GM21515 (cell line): ENCODE measurements around the gene HS3ST2.
"Not testable (repeated sequence)": the region's sequence is repeated elsewhere in the genome, so short reads cannot be mapped to it uniquely, and the experiment has no call there.

Experiments used
- ATAC-seq: cut with Tn5 transposase; IDR thresholded peaks from one replicate; pipeline ENCODE4 v1.9.1; 2021; ENCODE audit not compliant: unreplicated experiment

Gene HS3ST2

GRCh38 chr16:22874394-22874793 is 60.4 kb downstream of the HS3ST2 start:
- no peak for ATAC-seq

GRCh38 chr16:22878955-22879354 is 65.0 kb downstream of the HS3ST2 start:
- ATAC-seq: no peak

- ATAC-seq: no peak
Measured at GRCh38 chr16:22879466-22879865, 65.5 kb downstream of the HS3ST2 start.

GRCh38 chr16:22882981-22883380 is 69.0 kb downstream of the HS3ST2 start:
- ATAC-seq: no peak

- no peak for ATAC-seq
Measured at GRCh38 chr16:22885951-22886350, 72.0 kb downstream of the HS3ST2 start.

GRCh38 chr16:22886927-22887326 is 73.0 kb downstream of the HS3ST2 start:
- ATAC-seq: no peak

GRCh38 chr16:22887445-22887844 is 73.5 kb downstream of the HS3ST2 start:
- no peak for ATAC-seq

- no peak for ATAC-seq
Measured at GRCh38 chr16:22888791-22889190, 74.8 kb downstream of the HS3ST2 start.

- no peak for ATAC-seq
Measured at GRCh38 chr16:22890976-22891375, 77.0 kb downstream of the HS3ST2 start.

GRCh38 chr16:22897184-22897583 is 83.2 kb downstream of the HS3ST2 start:
- no peak for ATAC-seq

- ATAC-seq: no peak
Measured at GRCh38 chr16:22898131-22898530, 84.2 kb downstream of the HS3ST2 start.

GRCh38 chr16:22898874-22899348 is 84.9 kb downstream of the HS3ST2 start:
- ATAC-seq: no peak

- not testable (repeated sequence) for ATAC-seq
Measured at GRCh38 chr16:22899567-22899966, 85.6 kb downstream of the HS3ST2 start.

- ATAC-seq: no peak
Measured at GRCh38 chr16:22900863-22901262, 86.9 kb downstream of the HS3ST2 start.

GRCh38 chr16:22901563-22901962 is 87.6 kb downstream of the HS3ST2 start:
- ATAC-seq: no peak

GRCh38 chr16:22903716-22904115 is 89.8 kb downstream of the HS3ST2 start:
- ATAC-seq: no peak

GRCh38 chr16:22912654-22913053 is 98.7 kb downstream of the HS3ST2 start:
- no peak for ATAC-seq

- no peak for ATAC-seq
Measured at GRCh38 chr16:22915003-22915402, 101.0 kb downstream of the HS3ST2 start.

GRCh38 chr16:22923491-22923890 is 109.5 kb downstream of the HS3ST2 start:
- no peak for ATAC-seq

- no peak for ATAC-seq
Measured at GRCh38 chr16:22924492-22924891, 110.5 kb downstream of the HS3ST2 start.

GRCh38 chr16:22926105-22926751 is 112.3 kb downstream of the HS3ST2 start:
- ATAC-seq: no peak

- ATAC-seq: no peak
Measured at GRCh38 chr16:22927306-22927705, 113.3 kb downstream of the HS3ST2 start.

GRCh38 chr16:22928882-22929435 is 115.0 kb downstream of the HS3ST2 start:
- ATAC-seq: no peak
